ENCODE results near the gene VPS13D.

- TF ChIP-seq CTCF (conservative IDR thresholded peaks at IDR 0.05; ENCODE audit: low read depth, low read length) (no peak), POLR2A (IDR thresholded peaks at IDR 0.05; ENCODE audit: low read depth, low read length) (no peak), CHD1 (IDR thresholded peaks at IDR 0.05; ENCODE audit: low read depth, low read length) (no peak), MXI1 (IDR thresholded peaks at IDR 0.05; ENCODE audit: borderline replicate concordance, low read depth, low read length) (no peak), RFX5 (IDR thresholded peaks at IDR 0.05; ENCODE audit: low read depth, low read length) (no peak), SMC3 (IDR thresholded peaks at IDR 0.05; ENCODE audit: low read depth, low read length) (no peak), CEBPB (IDR thresholded peaks at IDR 0.05; ENCODE audit: low read depth, low read length) (no peak), RCOR1 (IDR thresholded peaks at IDR 0.05; ENCODE audit: insufficient replicate concordance, low read length) (no peak), FOS (IDR thresholded peaks at IDR 0.05; ENCODE audit: low read depth, low read length) (no peak), MAZ (IDR thresholded peaks at IDR 0.05; ENCODE audit: borderline replicate concordance, low read depth, low read length) (no peak), MAFK (IDR thresholded peaks at IDR 0.05; ENCODE audit: low read depth, low read length) (no peak), USF2 (IDR thresholded peaks at IDR 0.05; ENCODE audit: low read depth, low read length) (no peak), BHLHE40 (IDR thresholded peaks at IDR 0.05; ENCODE audit: low read depth, low read length) (no peak)
These were observed 321.8 kb downstream of the VPS13D start for GRCh38 chr1:12551584-12551983.
